Tibial nerve (tissue), 4 donors: ENCODE measurements around the gene TACO1.

Experiments used
- EP300 ChIP-seq, 2 donors: sonication (generic); formaldehyde crosslinking; IDR thresholded peaks; one replicate each; pipeline ENCODE4 v1.6.1; 2017; ENCODE audit warnings: antibody characterized with exemption in 2 of 2, mild to moderate bottlenecking in 1 of 2
- POLR2A ChIP-seq, 2 donors: fragments of 450-650 bp; IDR thresholded peaks; one replicate each; pipeline ENCODE4 v1.6.1; 2017; ENCODE audit warnings: antibody characterized with exemption in 2 of 2, mild to moderate bottlenecking in 2 of 2, moderate library complexity in 2 of 2
- TF ChIP-seq, protein P1 (sequence below), 5 experiments: fragments of 200-600 bp in 3 of 5; fragments of 450-650 bp in 2 of 5; sonication (generic) in 3 of 5; IDR thresholded peaks; one replicate each; pipeline ENCODE4 v1.5.1; 2016 to 2019; ENCODE audit warnings: antibody characterized with exemption in 5 of 5, mild to moderate bottlenecking in 3 of 5, moderate library complexity in 2 of 5

DNA sequence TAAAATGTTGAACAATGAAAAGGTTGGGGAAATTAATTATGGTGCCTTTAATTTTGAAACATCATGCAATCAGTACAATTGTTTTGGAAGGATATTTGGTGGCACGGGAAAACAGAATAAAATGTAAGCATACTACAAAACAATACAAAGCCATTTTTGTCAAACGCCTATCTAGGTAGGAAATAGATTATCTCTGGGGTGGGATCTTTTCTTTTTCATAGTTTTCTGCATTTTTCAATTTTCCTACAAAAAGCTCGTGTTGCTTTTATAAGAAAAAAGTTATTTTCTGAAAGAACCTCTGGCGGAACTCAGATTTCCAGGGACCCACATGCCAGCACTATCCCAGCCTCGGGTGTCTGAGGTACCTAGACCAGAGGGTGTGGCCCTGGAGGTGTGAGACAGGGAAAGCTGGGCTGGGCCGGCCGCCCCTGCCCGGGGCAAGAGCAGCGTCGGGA, 20.6 kb downstream of the TACO1 start:
- TF ChIP-seq POLR2A (IDR thresholded peaks at IDR 0.05) (no peak), EP300 (IDR thresholded peaks at IDR 0.05) (no peak)
- TF ChIP-seq, protein P1, sequence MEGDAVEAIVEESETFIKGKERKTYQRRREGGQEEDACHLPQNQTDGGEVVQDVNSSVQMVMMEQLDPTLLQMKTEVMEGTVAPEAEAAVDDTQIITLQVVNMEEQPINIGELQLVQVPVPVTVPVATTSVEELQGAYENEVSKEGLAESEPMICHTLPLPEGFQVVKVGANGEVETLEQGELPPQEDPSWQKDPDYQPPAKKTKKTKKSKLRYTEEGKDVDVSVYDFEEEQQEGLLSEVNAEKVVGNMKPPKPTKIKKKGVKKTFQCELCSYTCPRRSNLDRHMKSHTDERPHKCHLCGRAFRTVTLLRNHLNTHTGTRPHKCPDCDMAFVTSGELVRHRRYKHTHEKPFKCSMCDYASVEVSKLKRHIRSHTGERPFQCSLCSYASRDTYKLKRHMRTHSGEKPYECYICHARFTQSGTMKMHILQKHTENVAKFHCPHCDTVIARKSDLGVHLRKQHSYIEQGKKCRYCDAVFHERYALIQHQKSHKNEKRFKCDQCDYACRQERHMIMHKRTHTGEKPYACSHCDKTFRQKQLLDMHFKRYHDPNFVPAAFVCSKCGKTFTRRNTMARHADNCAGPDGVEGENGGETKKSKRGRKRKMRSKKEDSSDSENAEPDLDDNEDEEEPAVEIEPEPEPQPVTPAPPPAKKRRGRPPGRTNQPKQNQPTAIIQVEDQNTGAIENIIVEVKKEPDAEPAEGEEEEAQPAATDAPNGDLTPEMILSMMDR (IDR thresholded peaks at IDR 0.05), result no peak
